EL (cell line): ENCODE results near the gene ACSL3.
A peak's percentile ranks its signal among the peaks of the same experiment; 100 is the strongest.

ENCODE experiments used
- DNase-seq: peaks from one replicate; pipeline ENCODE4 v3.0.0-alpha.2; 2016

Gene ACSL3

GRCh38 chr2:222944552-222944951, 83.7 kb downstream of the ACSL3 start:
- DNase-seq, result peak; percentile 45

DNA sequence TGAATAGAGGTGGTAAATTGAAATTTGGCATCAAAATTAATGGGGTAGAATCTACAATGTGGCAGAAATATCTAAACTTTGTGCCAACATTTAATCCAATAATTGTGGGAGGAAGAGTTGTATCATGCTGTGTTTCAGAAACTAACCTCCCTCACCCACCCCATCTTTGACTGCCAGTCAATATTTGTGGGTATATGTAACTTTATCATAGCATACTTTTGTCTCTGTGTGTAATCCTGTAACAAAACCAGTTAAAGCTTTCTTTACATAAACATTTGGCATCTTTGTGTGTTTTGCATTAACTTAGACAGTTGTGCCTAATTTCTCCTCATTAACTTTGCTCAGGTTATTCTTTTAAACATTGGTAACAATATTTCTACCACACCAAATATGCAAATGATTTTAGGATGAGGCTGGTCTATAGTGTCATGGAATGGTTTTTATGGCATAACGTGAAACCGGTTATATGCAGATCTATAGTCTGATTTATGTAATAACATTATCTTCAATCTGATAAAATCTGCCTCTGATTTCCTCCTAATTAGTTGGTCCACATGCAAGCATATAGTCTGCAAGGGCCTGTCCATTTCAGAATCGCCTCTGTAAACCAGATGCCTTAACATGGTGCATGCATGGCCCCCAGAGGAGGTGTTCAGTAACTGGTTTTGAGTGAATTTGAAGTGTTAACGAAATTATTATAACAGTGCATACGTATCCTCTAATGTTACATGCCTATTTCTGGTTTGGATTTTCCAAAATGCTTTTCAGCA, 84.3 kb downstream of the ACSL3 start:
- no peak for DNase-seq

DNA sequence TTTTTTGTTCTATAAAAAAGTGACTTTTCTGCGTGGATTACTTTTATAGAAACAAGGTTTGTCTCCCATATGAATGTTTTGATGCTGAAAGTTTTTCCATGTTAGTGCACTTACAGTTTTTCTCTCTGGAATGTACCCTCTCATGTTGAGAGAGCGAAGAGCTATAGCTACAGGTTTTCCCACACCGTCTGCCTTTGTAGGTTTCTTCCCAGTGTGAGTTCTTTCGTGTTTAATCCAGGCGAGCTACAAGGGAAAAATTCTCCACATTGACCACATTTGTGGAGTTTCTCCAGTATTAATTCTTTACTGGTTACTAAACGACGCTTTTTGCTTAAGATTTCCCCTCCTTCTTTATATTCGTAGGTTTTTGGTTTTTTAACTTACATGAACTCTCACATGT, 85.1 kb downstream of the ACSL3 start:
- no peak for DNase-seq

GRCh38 chr2:222946700-222947287, 86.0 kb downstream of the ACSL3 start:
- peak; percentile 55 for DNase-seq

GRCh38 chr2:222949073-222949472, 88.2 kb downstream of the ACSL3 start:
- no peak for DNase-seq

DNA sequence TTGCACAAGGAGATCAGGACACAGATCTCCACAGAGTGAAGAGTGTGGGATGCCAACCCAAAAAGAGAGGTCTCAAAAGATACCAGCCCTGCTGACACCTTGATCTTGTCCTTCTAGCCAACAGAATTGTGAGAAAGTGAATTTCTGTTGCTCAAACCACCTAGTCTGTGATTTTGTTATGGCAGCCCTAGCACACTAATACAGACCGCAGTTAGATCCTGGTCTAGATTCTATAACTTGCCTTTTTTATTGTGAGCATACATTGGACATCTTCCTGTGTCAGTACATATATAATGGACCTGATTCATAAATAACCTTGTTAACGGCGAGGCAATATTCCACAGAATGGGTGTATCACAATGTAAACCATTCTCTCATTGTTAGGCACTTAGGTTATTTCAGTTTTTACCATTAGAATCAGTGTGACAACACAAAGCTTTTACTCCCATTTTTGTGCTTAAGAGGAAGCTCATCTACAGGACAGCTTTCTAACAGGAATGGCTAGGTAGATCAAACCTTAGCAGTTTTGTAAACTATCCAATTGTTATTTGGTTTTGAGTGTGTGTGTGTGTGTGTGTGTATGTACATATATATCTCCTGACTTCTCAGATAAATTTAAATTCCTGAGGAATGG, 89.0 kb downstream of the ACSL3 start:
- DNase-seq, result no peak

GRCh38 chr2:222950638-222951285, 89.9 kb downstream of the ACSL3 start:
- DNase-seq, result peak; percentile 94

GRCh38 chr2:222952204-222952603, 91.4 kb downstream of the ACSL3 start:
- no peak for DNase-seq

- DNase-seq, result no peak
Observed at GRCh38 chr2:222955008-222955407, 94.2 kb downstream of the ACSL3 start.

- peak; percentile 99 for DNase-seq
Observed at GRCh38 chr2:222959358-222959757, 98.5 kb downstream of the ACSL3 start.

GRCh38 chr2:222960126-222960525, 99.3 kb downstream of the ACSL3 start:
- DNase-seq, result peak; percentile 76

GRCh38 chr2:222963641-222964040, 102.8 kb downstream of the ACSL3 start:
- DNase-seq, result no peak

DNA sequence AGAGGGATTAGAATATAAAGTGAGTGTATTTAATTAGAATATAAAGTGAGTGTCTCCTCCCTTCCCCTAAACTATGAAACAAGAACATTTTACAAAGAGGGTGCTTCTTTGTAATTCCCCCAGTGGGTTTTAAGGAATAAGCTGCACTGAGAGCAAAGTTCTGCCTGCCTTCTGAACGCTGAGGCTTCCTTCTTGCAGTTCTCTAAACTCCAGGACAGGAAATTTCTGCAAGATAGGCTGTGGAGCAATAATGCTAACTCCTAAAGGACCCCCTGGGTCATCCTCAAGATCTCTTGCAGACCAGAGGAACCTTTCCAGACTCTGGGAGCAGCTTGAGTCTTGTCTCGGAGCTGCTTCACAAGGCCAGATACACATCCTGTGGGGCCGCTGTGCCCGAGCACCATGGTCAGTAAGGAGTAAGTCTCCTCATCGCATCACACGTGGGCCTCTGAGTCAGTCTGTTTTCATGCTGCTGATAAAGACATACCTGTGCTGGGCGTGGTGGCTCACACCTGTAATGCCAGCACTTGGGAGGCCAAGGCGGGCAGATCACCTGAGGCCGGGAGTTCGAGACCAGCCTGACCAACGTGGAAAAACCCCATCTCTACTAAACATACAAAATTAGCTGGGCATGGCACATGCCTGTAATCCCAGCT, 103.7 kb downstream of the ACSL3 start:
- DNase-seq, result no peak

GRCh38 chr2:222965555-222965954, 104.7 kb downstream of the ACSL3 start:
- no peak for DNase-seq

GRCh38 chr2:222968550-222969155, 107.8 kb downstream of the ACSL3 start:
- no peak for DNase-seq

GRCh38 chr2:222969491-222969890, 108.7 kb downstream of the ACSL3 start:
- peak; percentile 48 for DNase-seq

DNA sequence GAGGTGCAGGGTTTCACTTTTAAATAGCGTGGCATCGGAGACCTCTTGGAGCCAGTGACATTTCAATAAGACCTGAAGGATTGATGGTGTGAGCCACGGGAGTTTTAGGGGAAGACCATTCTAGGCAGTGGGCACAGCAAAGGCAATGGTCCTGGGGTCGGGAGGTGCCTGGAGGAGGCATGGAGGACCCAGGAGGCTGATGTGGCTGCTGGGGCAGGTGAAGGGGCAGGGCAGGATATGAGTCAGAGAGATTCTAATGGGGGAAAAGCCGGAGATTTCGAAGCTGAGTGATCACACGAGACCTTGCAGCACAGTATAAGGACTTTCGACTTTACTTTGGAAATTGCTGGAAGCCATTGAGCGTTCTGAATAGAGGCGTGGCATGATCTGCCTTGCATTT, 111.6 kb downstream of the ACSL3 start:
- no peak for DNase-seq

GRCh38 chr2:222973237-222973636, 112.4 kb downstream of the ACSL3 start:
- DNase-seq, result peak; percentile 25

- no peak for DNase-seq
Observed at GRCh38 chr2:222973733-222974132, 112.9 kb downstream of the ACSL3 start.

DNA sequence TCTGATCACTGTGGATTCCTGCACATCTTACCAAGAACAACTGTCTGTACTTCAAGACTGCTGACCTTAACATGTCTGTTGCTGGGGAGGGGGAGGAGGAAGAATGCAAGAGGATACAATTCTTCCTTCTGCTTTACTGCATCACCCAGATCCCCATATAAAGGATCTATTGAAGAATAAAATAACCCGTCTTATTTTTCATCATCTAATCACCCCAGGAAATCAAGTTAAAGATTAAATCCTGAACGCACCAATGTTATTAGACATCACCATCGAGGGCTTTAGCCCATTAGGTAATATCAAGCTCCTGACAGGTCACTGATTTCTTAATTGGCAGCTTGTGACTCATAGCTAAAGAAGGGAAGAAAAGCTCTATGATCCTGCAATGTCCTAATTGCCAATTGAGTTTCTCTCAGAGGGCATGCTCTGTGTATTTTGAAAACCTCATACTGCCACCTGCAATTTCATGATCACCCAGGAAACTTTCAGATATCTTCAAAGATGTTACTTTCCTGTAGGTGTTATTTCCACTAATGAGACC, 115.8 kb downstream of the ACSL3 start:
- no peak for DNase-seq

DNA sequence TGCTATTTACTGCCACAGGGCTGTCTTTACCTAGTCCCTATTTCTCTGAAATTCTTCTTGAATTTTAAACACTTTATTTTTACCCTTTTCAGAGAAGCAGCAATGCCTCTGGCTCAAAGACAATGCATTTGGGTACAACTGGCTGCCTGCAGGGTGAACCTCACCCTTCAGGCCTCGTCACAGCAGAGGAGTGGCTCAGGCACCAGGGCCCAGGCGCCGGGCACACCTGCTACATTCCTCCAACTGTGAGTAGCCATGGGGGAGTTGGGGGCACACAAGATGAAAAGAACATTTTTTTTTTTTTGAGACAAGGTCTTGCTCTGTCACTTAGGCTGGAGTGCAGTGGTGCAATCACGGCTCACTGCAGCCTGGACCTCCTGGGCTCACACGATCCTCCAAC, 116.3 kb downstream of the ACSL3 start:
- DNase-seq, result no peak

DNA sequence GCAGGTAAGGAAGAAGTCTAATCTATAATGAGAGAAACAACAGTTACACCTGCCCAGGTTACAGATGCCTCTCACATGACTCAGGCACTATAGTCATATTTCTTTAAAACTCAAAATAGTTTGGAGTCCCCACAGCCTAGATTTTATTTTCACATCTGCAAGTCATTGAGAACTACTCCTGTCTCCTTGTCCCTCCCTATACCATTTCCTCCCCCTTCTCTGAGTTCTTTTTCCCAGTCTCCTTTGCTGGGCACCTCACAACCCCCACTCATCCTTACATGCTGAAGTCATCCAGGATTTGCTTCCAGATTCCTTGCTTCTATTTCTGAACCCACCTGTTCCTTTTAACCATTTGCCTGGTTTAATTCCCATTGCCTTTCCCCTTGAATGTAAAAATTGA, 118.0 kb downstream of the ACSL3 start:
- no peak for DNase-seq
